UCSD-AML1 (cell line): Measurements from ENCODE around the gene TMEM59L.

ENCODE experiments used
- DNase-seq: peaks from one replicate; lab custom pipeline; 2025; ENCODE audit not compliant: unreplicated experiment; lab: John Stamatoyannopoulos, UW

The TMEM59L gene

DNA sequence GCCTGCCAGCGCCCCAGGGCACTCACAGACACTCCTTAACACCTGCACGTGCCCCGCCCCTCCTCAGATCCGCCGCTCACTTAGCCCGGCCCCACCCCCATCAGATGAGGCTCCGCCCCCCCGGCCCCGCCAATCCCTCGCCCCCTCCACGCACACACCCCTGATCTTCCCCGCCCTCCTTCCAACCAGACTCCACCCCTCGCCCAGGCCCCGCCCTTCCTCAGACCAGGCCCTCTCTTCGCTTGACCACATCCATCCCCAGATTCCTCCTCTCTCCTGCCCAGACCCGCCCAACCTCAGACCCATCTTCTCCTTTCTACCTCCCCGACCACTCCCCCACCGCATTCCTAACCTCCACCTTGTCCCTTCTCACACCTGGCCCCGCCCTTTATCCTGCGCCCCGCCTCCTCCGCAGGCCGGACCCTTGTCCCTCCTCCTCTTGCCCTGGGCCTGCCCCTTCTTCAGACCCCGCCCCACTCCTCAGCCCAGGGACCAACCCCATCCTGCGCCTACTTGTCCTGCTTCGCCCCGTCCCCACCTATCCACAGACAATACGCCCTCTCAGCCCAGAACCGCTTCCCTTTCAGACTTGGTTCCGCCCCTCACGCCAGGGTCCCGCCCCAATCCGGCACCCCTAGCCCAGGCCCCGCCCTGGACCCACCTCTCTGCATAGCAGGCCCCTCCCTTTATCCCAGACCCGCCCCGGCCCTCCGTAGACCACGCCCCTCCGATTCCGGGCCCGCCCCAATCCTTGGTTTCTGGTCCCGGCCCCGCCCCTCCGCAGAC, 23.7 kb downstream of the TMEM59L start:
- peak; percentile 99 for DNase-seq

DNA sequence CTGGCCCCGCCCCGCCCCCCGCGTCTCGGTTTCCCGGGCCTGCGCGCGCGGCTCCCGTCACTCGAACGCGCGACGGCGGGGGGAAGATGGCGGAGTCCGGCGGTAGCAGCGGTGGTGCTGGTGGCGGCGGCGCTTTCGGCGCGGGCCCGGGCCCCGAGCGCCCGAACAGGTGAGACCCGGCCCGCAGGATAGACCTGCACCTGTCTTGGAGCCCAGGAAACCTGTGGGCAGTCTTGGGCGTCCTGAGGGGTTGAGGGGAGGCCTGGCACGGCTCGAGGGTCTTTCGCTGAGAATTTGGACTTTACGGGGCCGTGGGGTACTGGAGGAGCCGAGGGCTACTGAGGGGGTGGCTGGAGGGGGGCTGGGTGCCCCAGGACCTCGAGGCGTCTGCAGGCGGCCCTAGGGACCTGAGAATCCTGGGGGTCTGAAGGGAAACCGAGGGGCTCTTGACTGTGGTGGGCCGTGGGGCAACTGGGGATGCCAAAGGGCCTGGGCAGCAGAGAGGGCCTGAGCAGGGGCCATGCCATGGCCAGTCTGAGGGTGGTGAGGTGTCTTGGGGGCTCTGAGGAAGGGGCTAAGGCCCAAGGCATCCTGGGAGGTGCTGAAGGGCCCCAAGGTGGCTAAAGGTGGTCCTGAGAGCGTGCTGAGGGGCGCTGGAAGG, 24.4 kb downstream of the TMEM59L start, which contains the start of gene KLHL26:
Gene KLHL26, plus strand, starts transcription at position 60 of the 661 bp plus-strand sequence. Its CDS starts 27 bp downstream, at position 87.
- no peak for DNase-seq

DNA sequence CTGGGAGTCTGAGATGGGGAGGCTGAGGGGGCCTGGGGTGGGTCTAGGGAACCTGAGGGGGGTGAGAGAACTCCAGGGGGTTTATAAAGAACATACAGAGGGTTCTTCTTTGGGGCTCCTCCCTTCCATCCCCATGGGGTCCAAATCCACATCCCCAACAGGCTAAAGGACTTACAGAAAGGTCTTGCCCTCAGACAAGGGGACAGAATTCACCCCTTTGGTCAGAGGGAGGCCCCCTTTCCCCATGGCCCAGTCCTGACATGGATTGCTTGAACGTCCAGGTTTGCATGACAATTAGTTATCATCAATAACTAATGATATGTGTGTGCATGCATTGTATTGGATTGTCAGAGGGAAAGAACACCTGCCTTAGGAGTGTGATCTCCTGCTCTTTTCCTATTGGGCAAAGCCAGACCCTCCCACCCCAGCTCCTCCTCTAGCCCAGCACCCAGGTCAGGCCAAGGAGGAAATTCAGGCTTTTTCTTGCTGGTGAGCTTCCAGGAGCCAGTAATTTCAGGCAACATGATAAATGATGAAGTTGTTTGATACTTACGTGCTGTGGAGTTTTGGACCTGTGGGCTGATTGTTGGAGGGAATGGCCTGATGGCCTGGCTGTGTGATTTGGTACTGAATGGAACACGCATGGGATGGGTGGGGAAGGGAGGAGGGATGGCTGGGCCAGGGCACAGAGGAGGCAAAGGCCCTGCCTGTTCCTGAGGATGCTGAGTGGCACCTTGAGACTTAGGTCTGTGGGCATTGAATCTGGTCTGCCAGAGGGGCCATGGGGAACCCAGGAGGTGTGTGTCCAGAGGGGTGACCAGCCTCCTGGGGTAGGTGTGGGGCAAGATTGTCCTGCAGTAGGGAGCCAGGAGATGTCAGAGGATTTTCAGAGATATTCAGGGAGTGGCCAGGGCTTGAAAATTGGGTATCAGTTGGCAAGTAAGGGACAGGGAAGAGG, 25.3 kb downstream of the TMEM59L start:
- DNase-seq, result no peak

DNA sequence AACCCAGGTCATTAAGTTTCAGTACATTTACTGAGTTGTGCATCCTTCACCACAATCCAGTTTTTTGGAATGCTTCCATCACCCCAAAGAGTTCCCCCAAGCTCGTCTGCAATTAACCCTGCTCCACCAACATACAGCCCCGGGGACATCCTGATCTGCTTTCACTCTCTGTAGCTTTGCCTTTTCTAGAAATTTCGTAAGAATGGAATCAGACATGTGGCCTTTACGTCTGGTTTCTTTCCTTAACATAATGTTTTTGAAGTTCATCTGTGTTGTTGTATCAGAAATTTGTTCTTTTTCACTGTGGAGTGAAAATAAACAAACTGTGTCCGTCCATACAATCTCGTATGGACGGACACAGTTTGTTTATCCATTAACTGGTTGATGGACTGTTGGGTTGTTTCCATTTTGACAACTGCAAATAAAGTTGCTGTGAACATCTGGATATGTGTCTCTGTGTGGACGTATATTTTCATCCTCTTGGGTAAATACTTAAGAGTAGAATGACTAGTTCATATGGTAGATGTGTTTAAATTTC, 27.1 kb downstream of the TMEM59L start:
- DNase-seq, result no peak

GRCh38 chr19:18644196-18645034, 31.7 kb downstream of the TMEM59L start:
- DNase-seq, result peak; percentile 41

- no peak for DNase-seq
Measured at GRCh38 chr19:18645035-18645511, 32.4 kb downstream of the TMEM59L start.

- DNase-seq, result no peak
Measured at GRCh38 chr19:18646535-18647370, 34.1 kb downstream of the TMEM59L start.

GRCh38 chr19:18647371-18647767, 34.7 kb downstream of the TMEM59L start:
- no peak for DNase-seq

DNA sequence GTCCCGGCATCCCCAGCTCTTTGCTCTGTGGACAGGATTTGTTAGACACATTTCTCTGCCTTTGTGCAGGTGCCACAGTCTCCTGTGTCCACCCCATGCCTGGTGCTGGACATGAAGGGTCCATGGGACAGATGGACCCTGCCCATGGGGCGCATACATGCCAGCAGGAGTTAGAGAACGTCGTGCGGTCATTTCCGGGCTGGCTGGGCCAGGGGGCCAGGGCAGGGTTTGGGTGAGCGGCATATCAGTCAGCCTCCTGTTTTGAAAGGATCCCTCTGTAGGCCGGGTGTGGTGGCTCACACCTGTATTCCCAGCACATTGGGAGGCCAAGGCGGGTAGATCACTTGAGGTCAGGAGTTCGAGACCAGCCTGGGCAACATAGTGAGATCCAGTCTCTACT, 35.1 kb downstream of the TMEM59L start:
- DNase-seq, result no peak

GRCh38 chr19:18648973-18649315, 36.3 kb downstream of the TMEM59L start:
- DNase-seq, result no peak

- peak; percentile 51 for DNase-seq
Measured at GRCh38 chr19:18649371-18650020, 36.8 kb downstream of the TMEM59L start.

DNA sequence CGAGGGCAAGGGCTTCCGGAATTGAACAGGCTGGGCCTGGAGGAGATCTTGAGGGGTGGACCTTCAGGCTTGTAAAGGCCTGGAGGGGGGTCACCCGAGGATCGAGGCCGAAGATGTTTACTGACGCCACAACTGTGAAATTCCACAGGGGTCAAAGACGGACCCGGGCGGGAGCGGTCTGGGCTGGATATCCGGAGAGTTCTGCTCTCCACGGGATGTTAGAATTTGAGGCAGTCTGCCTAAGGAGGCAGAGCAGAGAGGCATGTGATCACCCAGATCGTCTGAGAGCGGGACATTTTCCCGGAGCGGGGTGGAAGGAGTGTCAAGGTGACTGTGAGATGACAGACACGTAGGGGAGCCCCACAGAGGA, 37.3 kb downstream of the TMEM59L start:
- no peak for DNase-seq

- DNase-seq, result no peak
Measured at GRCh38 chr19:18650468-18651041, 37.9 kb downstream of the TMEM59L start.

DNA sequence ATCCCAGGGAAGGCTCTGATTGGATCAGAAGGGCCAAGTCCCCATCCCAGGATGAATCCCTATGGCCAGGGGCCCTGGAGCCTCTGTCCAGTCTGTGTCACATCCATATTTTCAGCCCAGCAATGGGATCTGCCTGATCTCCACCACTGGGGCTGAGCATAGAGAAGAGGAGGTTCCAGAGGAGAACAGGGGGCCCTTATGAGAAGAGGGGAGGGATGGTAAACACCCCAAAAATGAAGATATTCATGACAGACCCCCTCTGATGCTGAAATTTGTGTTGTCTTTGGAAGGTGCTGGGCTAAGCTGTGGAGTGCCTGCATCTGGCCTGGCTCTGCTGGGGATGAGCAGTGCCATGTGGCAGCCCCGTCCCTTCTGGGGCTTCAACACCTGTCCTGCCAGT, 38.6 kb downstream of the TMEM59L start:
- no peak for DNase-seq

GRCh38 chr19:18651733-18652132, 39.1 kb downstream of the TMEM59L start:
- no peak for DNase-seq

DNA sequence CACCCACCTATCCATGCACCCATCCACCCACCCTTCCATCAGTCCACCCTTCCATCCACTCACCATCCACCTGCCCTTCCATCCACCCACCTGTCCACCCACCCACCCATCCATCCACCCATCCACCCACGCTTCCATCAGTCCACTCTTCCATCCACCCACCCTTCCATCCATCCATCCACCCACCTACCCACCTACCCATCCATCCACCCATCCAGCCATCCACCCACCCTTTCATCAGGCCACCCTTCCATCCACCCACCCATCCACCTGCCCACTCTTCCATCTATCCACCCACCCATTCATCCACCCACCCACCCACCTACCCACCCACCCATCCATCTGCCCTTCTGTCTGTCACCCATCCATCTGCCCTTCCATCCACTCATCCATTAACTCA, 41.2 kb downstream of the TMEM59L start:
- no peak for DNase-seq

DNA sequence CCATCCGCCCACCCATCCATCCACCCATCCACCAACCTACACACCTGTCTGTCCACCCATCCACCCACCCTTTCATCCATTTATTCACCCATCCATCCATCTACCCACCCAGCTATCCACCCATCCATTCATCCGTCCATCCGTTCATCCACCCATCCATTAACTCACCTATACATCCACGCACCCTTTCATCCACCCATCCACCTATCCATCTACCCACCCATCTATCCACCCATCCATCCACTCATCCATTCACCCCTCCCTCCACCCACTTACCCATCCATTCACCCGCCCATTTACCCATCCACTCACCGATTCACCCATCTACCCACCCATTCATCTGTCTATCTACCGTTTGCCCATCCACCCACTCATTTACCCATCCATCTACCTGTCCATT, 41.8 kb downstream of the TMEM59L start:
- DNase-seq, result no peak

DNA sequence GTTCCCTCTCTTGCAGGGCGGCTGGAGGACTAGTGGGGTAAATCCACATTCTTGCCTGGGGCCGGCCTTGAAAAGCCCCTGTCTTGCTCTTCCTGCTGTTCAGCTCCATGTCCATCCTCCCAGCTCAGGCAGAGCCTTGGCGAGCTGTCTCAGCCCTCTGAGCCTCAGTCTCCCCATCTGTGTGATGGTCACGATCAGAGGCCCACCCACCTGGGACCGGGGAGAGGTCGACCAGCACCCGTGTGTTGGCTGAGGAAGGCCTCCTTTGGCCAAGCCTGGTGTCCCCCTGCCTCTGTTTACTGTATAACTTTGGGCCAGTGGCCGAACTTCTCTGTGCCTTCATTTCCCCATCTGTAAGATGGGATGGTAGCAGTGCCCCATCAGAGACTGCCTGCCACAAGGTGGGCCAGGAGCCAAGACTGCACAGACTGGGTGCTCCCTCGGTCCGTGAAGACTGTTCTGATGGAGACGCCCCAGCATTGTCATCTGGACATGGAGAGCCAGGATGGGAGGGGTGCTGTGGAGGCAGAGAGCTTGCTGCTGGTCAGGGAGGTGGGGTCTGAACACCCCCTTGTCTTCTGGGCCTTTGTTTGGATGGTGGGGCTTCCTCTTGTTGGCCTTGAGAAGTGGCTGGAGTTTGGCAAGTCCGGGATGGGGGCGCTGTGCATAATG, 42.6 kb downstream of the TMEM59L start:
- no peak for DNase-seq
